Right forelimb (tissue), 1 donor: ENCODE data around the gene NEU4.

Experiments used
- DNase-seq: peaks from one replicate; pipeline ENCODE4 v3.0.0-alpha.2; 2018

The NEU4 gene

DNA sequence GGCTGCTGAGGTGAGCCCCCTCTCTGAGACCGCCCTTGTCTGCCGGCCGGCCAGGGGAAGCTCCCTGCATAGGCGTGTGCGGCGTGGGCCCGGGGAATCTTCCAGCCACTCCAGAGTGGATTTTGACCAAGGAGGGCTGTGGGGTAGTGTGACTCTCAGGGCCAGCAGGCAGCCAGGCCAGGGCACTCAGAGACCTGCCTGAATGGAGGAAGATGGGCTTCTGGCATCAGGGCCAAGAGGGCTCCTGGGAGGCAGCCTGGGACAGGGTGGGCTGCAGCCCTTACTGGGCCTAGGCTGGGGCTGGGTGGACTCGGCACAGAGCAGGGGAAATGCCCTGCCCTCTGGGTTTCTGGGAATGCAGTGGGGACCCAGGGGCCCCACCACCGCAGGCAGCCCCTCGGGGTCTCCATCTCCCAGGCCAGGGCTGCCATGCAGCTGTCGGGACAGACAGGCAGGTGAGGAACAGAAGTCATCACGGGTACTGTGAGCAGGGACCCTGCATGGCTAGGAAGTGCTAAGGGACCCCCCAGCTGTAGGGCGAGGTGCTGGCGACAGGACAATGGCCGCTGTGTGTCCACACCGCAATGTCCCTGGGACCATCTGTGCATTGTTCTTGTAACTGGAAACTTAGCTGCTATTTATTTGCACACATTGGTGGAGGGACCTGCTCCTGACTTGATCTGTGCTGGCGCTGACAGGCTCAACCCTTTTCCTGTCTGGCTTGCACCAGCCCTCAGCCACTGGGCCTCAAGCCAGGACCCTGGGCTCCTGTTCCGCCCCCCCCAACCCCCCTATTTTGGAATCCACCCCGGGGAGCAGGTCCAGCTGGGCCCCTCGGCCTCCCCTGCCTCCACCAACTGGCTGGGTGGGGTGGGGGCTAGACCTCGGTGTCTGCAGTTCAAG lies 45.6 kb downstream of the NEU4 start:
- DNase-seq = no peak

DNA sequence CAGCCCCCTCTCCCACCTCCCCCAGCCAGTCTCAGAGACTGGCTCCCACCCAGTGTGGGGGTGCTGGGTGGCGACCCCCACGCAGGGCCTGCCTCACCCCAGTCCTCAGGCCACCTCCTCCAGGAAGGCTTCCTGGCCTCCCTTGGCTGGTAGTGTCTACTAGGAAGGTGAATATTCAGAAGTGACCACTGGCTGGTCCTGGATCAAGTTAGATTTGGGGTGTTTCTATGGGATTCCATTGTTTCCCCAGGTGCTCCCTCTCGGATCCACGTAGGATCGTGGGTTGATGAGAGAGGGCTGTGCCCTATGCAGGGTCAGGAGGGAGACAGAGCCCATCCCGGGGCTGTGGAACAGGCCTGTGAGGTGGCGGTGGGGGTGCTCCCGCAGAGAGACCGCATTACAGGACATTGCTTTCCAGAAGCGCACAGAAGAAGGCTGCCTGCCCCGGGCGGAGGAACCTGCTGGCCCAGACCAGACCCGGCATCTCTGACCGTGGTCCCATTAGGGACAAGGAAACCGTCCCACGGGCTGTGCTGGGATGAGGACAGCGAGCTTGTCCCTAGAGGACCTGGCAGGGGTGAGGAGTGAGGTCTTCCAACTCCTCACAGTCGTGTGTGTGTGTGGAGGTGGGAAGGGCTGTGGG lies 46.4 kb downstream of the NEU4 start:
- no peak for DNase-seq

DNA sequence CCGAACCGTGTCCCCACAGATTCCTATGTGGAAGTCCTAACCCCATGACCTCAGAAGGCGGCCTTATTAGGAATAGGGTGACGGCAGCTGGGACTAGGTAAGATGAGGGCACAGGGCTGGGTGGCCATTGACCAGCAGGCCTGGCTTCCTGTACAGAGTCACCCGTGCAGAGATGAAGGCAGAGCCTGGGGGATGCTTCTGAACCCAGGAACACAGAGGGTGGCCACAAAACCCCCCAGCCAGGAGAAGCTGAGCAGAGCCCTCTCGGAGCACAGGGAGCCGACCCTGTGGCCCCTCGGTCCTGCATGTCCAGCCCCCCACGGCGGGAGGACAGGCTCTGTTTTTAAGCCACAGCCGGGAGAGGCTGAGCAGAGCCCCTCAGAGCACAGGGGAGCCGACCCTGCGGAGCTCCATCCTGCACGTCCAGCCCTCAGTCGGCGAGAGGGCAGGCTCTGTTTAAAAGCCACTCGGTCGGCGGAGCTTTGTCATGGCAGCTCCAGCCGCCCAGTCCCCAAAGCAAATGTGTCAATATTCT lies 47.0 kb downstream of the NEU4 start:
- no peak for DNase-seq

DNA sequence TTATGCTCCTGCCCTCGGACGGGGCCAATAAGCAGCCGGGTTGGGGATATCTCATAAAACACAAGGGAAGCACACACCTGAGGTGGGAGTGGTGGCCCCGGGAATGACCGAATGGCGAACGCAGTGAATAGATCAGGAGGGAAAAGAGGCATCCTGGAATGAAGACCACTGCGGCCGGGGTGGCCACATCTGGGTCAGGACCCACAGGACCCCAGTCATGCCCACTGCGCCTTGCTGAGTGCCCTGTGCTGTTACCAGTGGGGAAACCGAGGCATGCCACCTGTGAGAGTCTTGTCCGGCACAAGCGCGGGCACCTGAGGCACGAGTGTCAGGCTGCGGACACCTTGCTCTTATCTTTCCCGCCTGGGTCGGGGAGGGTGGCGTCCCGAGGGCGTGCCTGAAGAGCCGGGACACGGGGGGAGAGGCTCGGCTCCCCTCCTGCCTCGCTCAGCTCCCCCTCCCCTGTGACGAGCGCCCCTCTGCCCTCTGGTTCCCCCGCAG lies 48.1 kb downstream of the NEU4 start:
- no peak for DNase-seq

DNA sequence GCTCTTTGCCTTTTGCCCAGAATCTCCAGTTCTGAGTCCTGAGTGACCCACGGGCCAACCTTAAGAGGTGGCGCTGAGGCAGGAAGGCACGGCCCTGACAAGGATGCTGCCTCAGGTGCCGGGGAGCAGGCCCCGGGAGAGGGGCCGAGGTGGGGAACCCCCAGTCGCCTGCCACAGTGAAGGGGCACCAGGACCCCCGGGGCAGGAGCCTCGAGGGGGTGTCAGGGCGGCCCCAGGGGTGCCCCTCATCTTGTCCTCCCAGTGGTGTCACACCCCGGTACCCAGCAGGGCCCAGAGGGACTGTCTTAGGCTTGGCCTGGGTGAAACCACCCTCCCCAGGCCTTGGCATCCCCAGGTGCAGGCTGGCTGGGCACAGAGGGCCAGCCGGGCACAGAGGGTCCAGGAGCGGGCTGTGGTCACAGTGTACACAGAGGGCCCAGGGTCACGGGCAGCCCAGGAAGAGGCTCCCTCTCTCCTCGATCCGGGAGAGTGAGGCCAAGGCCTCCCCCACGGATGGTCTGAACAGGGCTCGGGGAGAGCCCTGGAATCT lies 48.7 kb downstream of the NEU4 start:
- DNase-seq = no peak

DNA sequence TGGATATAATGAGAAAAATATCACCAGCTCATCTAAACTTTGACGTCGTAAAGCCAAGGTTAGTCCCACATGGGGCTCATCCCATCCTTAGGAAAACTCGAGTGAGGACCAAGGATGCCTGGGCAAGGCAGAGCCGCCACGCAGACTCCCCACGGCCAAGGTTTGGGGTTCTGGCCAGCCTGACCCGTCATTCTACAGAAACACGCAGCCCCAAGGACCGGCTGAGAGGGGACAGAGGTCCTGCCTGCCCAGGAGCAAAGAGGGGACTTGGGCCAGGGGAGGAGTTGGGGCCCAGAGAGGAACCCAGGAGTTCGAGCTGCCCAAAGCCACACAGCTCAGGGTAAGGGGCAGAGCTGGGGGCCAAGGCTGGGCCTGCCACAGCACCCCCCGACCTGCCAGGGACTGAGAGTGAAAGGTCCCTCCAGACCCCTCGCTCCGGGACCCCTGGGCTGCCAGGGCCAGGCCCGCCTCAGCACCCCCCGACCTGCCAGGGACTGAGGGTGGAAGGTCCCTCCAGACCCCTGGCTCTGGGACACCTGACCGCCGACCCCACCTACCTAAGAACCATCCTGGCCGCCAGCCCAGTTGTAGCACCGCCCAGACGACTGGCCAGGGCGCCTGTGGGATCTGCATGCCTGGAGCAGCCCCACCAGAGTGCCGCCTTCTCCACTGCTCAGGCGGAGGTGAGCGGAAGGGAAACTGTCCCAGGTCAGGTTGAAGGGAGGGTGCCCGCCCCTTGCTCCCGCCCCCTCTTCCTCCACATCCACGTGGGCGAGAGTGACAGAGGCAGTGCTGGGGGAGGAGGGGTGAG lies 49.4 kb downstream of the NEU4 start, which contains the start of gene PDCD1:
Gene PDCD1, minus strand, starts transcription at position 689 of the 811 bp plus-strand sequence. Its CDS starts 56 bp downstream, at position 633.
- DNase-seq = no peak

DNA sequence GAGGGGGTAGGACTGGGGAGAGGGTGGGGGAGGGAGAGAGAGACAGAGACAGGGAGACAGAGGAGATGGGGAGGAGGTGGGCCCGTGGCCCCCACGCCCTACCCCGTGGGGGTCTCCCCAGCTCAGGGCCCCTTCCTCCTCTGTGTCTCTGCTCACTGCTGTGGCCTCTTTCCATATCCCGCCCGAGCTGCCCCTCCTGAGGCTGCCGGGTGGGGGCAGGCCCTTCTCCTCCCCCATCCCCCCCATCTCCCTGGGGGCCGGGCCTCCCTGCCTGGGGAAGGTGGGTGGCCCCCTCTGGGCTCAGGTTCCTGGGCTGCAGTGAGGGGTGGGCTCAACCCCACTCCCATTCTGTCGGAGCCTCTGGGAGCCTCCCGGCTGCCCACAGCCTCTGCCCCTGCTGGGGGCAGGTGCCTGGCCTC lies 50.0 kb downstream of the NEU4 start:
- DNase-seq = no peak

DNA sequence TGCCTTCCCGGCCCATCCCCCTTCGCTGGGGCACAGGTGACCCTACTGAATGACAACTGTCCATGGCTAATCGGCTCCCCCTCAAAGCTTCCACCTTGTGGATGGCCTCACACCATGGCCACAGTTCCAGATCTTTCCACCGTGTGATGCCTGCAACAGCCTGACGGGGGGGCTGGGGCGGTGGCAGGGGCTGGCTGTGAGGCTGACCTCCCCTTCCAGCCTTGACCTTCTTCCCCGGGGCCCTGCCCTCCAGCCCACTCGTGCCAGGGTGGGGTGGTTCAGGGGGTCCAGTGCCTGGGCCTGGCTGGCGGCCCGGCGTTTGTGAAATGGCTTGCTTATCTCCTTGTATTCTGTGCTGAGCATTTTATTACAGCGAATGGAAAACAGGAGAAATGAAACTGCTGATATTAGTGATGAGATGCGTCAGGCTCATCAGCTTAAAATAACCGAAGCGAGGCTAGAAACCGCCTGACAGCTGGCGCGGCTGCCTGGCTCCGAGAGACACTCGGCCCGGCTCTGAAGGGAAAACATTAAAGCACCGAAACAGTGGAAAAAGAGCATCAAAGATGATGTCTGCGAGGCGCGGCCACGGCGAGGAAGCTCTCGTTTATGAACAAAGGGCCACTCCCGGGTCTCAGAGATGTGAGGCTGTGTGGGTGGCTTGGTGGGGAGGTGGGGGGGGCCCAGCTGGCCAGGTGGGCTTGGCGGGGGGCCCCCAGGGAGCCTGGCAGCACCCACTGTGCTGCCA lies 50.6 kb downstream of the NEU4 start:
- no peak for DNase-seq

DNA sequence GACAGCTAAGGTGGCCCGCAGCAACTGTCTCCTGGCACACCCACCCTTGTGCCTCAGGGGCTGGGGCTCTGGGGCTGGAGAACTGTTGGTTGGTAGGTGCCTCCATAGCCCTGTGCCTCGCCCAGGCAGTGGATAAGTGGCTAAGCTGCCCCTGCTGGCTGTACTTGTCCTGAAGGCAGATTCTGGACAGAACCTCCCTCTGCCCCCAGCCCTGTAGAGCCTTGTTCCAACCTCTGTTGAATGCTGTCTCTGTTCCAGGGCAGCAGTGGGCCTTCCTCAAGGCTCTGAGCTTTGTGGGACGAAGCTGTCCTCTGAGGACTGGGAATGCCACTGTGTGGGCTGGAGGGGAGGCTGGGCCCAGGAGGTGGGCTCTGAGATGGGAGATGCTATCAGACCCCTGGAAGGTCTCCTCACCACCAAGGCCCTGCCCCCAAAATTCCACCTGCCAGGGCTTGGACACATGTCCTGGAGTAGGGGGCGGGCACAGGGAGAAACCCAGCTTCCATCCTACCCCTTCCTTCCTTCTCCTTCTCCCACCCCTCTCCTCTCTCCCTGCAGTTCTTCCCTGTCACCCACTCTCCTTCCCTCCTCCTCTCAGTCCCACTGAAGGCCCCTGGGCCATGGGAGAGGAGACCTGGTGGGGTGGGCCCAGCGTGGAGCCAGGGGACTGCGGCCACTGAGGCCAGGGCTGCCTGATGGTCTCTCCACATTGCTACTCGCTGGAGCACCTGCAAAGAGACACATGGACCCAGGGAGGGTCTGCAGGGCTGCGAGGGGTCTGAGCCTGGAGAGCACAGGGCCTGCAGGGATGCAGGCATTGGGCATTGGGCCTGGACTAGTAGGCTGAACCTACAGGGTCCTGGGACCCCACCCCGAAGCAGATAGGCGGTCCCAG lies 51.4 kb downstream of the NEU4 start:
- no peak for DNase-seq

DNA sequence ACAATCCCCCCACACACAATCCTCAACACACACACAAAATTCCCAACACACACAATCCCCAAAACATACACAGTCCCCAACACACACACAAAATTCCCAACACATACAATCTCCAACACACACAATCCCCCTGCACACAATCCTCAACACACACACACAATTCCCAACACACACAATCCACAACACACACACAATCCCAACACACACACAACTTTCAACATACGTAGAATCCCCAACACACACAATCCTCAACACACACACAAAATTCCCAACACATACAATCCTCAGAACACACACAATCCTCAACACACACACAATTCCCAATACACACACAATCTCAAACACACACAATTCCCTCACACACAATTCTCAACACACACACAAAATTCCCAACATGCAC lies 52.3 kb downstream of the NEU4 start:
- DNase-seq = no peak

DNA sequence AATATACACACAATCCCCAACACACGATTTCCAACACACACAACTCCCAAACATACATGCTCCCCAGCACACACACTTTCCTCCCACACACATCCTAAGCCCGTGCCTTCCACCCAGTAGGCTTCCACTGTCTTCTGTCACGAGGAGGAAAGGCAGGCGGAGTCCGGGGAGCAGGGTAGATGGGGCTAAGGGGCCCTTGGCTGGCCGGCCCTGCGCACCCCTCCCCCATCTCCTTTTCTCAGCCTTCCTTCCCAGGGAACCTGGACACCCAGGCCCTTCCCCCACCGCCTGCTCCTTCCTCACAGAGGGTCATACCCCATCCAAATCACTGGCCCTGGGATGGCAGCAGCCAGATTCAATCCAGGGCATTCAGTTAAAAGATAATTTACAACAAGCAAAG lies 53.1 kb downstream of the NEU4 start:
- no peak for DNase-seq

DNA sequence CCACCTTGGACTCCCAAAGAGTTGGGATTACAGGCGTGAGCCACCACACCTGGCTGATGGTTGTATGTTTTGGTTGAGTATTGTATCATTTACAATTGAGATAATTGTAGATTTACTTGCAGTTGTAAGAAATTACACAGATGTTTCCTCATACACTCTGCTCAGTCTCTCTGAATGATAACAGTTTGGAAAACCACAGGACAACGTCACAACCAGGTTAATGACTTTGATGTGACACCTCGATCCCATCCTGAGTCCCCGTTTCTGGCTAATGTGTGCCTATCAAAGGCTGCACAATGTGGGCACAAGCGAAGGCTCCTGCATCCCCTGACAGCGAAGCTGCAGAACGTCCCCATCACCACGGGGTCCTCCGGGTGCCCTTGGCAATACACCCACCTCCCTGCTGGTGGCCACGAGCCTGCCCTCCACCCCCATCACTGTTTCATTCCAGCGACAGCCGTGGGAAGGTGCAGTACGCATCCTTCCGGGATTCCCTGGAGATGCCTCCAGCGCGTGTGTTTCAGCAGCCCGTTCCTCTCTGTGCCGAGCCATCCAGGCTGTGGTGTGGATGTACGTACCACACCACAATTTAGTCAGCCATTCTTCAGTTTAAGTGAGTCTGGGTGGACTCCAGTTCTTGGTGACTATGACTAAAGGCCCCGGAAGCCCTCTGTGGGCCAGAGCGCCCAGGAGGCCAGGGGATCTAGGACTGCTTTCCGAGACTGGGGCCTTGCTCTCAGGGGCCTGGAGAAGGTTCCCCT lies 54.0 kb downstream of the NEU4 start:
- no peak for DNase-seq

DNA sequence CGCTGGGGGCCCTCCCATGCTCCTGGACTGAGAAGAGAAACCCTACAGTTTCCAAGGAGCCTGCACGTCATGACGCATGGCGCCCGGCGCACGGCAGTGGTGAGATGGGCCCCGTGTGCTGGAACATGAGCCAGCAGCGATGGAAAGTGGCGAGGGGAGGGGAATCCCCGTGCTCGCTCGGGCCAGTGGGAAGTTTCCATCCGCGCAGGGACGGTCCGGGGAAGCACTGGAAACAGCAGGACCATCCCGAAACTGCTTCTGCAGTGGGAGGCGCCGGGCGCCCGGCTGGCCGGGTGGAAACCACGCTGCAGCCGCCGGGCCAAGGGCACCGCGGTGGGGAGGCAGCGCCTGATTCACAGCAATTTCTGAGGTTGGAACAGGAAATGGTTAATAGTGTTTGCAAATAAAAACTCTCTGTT lies 54.6 kb downstream of the NEU4 start:
- DNase-seq = peak; percentile 74

DNA sequence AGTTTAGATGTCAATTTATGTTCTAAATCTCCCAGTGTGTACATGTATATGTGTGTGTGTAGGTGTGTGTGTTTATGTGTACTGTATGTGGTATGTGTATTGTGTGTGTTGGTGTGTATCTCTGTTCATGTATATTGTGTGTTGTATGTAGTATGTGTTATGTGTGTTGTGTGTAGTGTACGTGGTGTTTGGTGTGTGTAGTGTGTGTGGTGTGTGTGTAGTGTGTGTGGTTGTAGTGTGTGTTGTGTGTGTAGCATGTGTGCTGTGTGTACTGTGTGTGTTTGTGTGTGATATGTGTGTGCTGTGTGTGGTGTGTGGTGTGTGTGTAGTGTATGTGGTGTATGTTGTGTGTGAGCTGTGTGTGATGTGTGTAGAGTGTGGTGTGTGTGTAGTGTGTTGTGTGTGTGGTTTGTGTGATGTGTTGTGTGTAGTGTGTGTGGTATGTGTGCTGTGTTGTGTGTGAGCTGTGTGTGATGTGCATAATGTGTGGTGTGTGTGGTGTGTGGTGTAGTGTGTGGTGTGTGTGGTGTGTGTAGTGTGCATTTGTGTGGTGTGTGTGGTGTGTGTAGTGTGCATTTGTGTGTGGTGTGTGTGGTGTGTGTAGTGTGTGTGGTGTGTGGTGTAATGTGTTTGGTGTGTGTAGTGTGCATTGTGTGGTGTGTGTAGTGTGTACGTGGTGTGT lies 55.3 kb downstream of the NEU4 start:
- DNase-seq = no peak

DNA sequence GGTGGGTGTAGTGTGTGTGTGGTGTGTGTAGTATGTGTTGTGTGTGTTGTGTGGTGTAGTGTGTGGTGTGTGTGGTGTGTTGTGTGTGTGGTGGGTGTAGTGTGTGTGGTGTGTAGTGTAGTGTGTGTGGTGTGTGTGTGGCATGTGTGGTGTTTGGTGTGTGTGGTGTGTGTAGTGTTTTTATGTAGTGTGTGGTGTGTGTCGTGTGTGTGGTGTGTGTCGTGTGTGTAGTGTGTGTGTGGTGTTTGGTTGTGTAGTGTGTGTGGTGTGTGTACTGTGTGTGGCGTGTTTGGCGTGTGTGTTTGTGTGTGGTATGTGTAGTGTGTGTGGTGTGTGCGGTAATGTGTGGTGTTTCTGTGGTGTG lies 55.8 kb downstream of the NEU4 start:
- DNase-seq = no peak

DNA sequence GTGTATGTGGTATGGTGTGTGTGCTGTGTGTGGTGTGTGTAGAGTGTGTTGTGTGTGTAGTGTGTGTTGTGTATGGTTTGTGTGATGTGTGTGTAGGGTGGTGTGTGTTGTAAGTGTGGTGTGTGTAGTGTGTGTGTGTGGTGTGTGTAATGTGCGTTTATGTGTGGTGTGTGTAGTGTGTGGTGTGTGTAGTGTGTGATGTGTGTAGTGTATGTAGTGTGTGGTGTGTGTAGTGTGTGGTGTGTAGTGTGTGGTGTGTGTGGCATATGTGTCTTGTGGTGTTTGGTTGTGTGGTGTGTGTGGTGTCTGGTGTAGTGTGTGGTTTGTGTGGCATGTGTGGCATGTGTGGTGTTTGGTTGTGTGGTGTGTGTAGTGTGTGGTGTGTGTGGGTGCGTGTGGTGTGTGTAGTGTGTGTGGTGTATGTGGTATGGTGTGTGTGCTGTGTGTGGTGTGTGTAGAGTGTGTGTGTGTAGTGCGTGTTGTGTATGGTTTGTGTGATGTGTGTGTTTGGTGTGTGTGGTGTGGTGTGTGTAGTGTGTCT lies 56.5 kb downstream of the NEU4 start:
- DNase-seq = no peak

DNA sequence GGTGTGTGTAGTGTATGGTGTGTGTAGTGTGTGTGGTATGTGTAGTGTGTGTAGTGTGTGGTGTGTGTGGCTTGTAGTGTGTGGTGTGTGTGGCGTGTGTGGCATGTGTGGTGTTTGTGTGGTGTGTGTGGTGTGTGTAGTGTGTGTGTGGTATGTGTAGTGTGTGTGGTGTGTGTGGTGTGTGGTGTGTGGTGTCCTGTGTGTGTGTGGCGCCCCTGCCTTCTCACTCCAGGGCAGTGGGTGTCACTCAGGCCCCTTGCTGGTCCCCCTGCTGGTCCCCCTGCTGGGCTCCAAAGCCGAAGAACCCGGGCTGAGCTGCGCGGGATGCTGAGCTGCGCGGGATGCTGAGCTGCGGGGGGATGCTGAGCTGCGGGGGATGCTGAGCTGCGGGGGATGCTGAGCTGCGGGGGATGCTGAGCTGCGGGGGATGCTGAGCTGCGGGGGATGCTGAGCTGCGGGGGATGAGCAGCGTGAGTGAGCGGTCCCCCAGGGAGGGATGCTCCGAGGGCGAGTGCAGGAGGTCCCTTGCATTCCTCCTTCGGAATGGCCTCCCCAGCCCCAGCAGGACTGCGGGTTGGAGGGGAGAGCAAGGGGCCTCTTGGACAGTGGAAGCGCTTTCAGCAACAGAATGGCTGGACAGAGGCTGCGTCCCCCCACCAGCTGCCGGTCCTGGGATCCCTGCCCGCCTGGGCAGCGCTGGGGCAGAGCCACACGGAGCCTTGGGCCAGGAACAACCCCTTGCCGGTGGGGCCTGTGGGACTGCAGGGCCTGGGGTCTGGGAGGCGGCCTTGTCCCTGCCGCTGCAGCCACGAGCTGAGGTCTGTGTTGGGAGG lies 57.2 kb downstream of the NEU4 start:
- peak; percentile 74 for DNase-seq
